ENCODE data around the gene ATP2C2.

The ATP2C2 gene

GRCh38 chr16:84321932-84322331 is 46.4 kb upstream of the ATP2C2 start:
- ATAC-seq, result no peak
- TF ChIP-seq OSR1 (CRISPR knock-in tag; IDR thresholded peaks at IDR 0.05) (no peak), PPARA (CRISPR knock-in tag; IDR thresholded peaks at IDR 0.05; ENCODE audit: borderline replicate concordance) (no peak), CSRNP3 (CRISPR knock-in tag; IDR thresholded peaks at IDR 0.05) (no peak), ZFP30 (CRISPR knock-in tag; IDR thresholded peaks at IDR 0.05) (no peak), TOX (CRISPR knock-in tag; IDR thresholded peaks at IDR 0.05; ENCODE audit: borderline replicate concordance) (no peak), POU6F1 (CRISPR knock-in tag; IDR thresholded peaks at IDR 0.05; ENCODE audit: borderline replicate concordance, low read depth) (no peak), GLIS3 (CRISPR knock-in tag; IDR thresholded peaks at IDR 0.05) (no peak), ZNF8 (CRISPR knock-in tag; IDR thresholded peaks at IDR 0.05) (no peak), ARNTL (CRISPR knock-in tag; IDR thresholded peaks at IDR 0.05; ENCODE audit: borderline replicate concordance, low read depth) (no peak), TCF4 (CRISPR knock-in tag; IDR thresholded peaks at IDR 0.05; ENCODE audit: borderline replicate concordance) (no peak), ISL1 (CRISPR knock-in tag; IDR thresholded peaks at IDR 0.05) (no peak), ZNF70 (CRISPR knock-in tag; IDR thresholded peaks at IDR 0.05) (no peak), CREB5 (CRISPR knock-in tag; IDR thresholded peaks at IDR 0.05; ENCODE audit: low read depth) (no peak), TSHZ2 (CRISPR knock-in tag; IDR thresholded peaks at IDR 0.05) (no peak), ZNF565 (CRISPR knock-in tag; conservative IDR thresholded peaks at IDR 0.05; ENCODE audit: low read depth) (no peak), ZC3H10 (CRISPR knock-in tag; IDR thresholded peaks at IDR 0.05) (no peak), CSDC2 (CRISPR knock-in tag; IDR thresholded peaks at IDR 0.05) (no peak), ESRRG (CRISPR knock-in tag; IDR thresholded peaks at IDR 0.05) (no peak)

- TF ChIP-seq PATZ1 (CRISPR knock-in tag; IDR thresholded peaks at IDR 0.05; ENCODE audit: borderline replicate concordance), result no peak
- TF ChIP-seq POU6F1 (CRISPR knock-in tag; IDR thresholded peaks at IDR 0.05; ENCODE audit: borderline replicate concordance, low read depth), result no peak
- no peak for TF ChIP-seq TOX (CRISPR knock-in tag; IDR thresholded peaks at IDR 0.05; ENCODE audit: borderline replicate concordance)
- TF ChIP-seq ZNF70 (CRISPR knock-in tag; IDR thresholded peaks at IDR 0.05), result no peak
- no peak for TF ChIP-seq ZFP30 (CRISPR knock-in tag; IDR thresholded peaks at IDR 0.05)
- ATAC-seq, result no peak
These were observed 45.6 kb upstream of the ATP2C2 start for GRCh38 chr16:84322749-84323148.

GRCh38 chr16:84323606-84324005 is 44.7 kb upstream of the ATP2C2 start:
- no peak for TF ChIP-seq PATZ1 (CRISPR knock-in tag; IDR thresholded peaks at IDR 0.05; ENCODE audit: borderline replicate concordance)
- no peak for TF ChIP-seq RARB (CRISPR knock-in tag; IDR thresholded peaks at IDR 0.05)
- no peak for TF ChIP-seq ARNTL (CRISPR knock-in tag; IDR thresholded peaks at IDR 0.05; ENCODE audit: borderline replicate concordance, low read depth)
- no peak for TF ChIP-seq BACH2 (CRISPR knock-in tag; IDR thresholded peaks at IDR 0.05; ENCODE audit: borderline replicate concordance)
- no peak for TF ChIP-seq ZFP3 (CRISPR knock-in tag; IDR thresholded peaks at IDR 0.05)
- TF ChIP-seq OSR1 (CRISPR knock-in tag; IDR thresholded peaks at IDR 0.05), result no peak
- no peak for TF ChIP-seq POU6F1 (CRISPR knock-in tag; IDR thresholded peaks at IDR 0.05; ENCODE audit: borderline replicate concordance, low read depth)
- no peak for TF ChIP-seq GLIS3 (CRISPR knock-in tag; IDR thresholded peaks at IDR 0.05)
- no peak for TF ChIP-seq ESRRG (CRISPR knock-in tag; IDR thresholded peaks at IDR 0.05)
- TF ChIP-seq TOX (CRISPR knock-in tag; IDR thresholded peaks at IDR 0.05; ENCODE audit: borderline replicate concordance), result no peak
- TF ChIP-seq CSDC2 (CRISPR knock-in tag; IDR thresholded peaks at IDR 0.05), result no peak
- no peak for TF ChIP-seq SNAI2 (CRISPR knock-in tag; IDR thresholded peaks at IDR 0.05)
- ATAC-seq, result no peak
